ENCODE data around the gene PRRC2C. TPM values are rescaled to one million over a fixed set of nuclear protein-coding genes. Genes with fewer than 3 reads are reported as not detected.

PRRC2C gene
- total and polyA plus RNA-seq, 4 donors: 13.6 to 41.9 (median 34.4) TPM

GRCh38 chr1:171472183-171472647 lies 13.1 kb upstream of the PRRC2C start:
- Histone ChIP-seq H3K27me3 (ENCODE audit: control insufficient read depth in 4 of 4, insufficient read depth in 4 of 4, low read length in 3 of 4) (no peaks in the 10 kb centered on the region), H3K4me1 (ENCODE audit: control insufficient read depth in 4 of 4, insufficient read depth in 4 of 4, low read length in 3 of 4) (no peaks in the 10 kb centered on the region), H3K9ac (ENCODE audit: low read depth in 1 of 2, low read length in 2 of 2) (no peak overlapping the region), H3K9me3 (ENCODE audit: control insufficient read depth in 4 of 4, low read length in 3 of 4) (no peaks in the 10 kb centered on the region), H3K4me3 (ENCODE audit: low read depth in 1 of 3, low read length in 3 of 3) (no peak overlapping the region), H3K27ac (ENCODE audit: low read depth in 1 of 2, low read length in 2 of 2) (no peak overlapping the region), H3K36me3 (ENCODE audit: control insufficient read depth in 4 of 4, insufficient read depth in 3 of 4, low read depth in 1 of 4, low read length in 3 of 4) (no peaks in the 10 kb centered on the region)
- TF ChIP-seq RAD21 (IDR thresholded peaks at IDR 0.05) (no peak), HNF4A (conservative IDR thresholded peaks at IDR 0.05) (no peak), GABPA (IDR thresholded peaks at IDR 0.05 in 1 of 2, conservative IDR thresholded peaks at IDR 0.05 in 1 of 2) (no peak), RXRA (IDR thresholded peaks at IDR 0.05) (no peak)
- 93% methylated on average over 7 of the region's 7 CpGs for WGBS
- DNase-seq (ENCODE audit: low spot score): no peak

GRCh38 chr1:171476829-171477228 lies 8.5 kb upstream of the PRRC2C start:
- TF ChIP-seq FOXA1 (IDR thresholded peaks at IDR 0.05): no peak
- no peak for TF ChIP-seq NR2F2 (IDR thresholded peaks at IDR 0.05)
- no peak for TF ChIP-seq YY1 (IDR thresholded peaks at IDR 0.05)
- WGBS: 91% methylated on average over 1 of the region's 1 CpG
- Histone ChIP-seq H3K9ac (ENCODE audit: low read depth in 1 of 2, low read length in 2 of 2) (no peak overlapping the region), H3K36me3 (ENCODE audit: control insufficient read depth in 4 of 4, insufficient read depth in 3 of 4, low read depth in 1 of 4, low read length in 3 of 4) (no peaks in the 10 kb centered on the region), H3K4me3 (ENCODE audit: low read depth in 1 of 3, low read length in 3 of 3) (no peak overlapping the region), H3K27me3 (ENCODE audit: control insufficient read depth in 4 of 4, insufficient read depth in 4 of 4, low read length in 3 of 4) (no peaks in the 10 kb centered on the region), H3K27ac (ENCODE audit: low read depth in 1 of 2, low read length in 2 of 2) (no peak overlapping the region), H3K9me3 (ENCODE audit: control insufficient read depth in 4 of 4, low read length in 3 of 4) (no peaks in the 10 kb centered on the region), H3K4me1 (ENCODE audit: control insufficient read depth in 4 of 4, insufficient read depth in 4 of 4, low read length in 3 of 4) (no peaks in the 10 kb centered on the region)
- DNase-seq (ENCODE audit: low spot score): no peak

GRCh38 chr1:171477804-171478203 lies 7.5 kb upstream of the PRRC2C start:
- no peak for DNase-seq (ENCODE audit: low spot score)
- TF ChIP-seq FOXA1 (IDR thresholded peaks at IDR 0.05) (no peak), EGR1 (IDR thresholded peaks at IDR 0.05; ENCODE audit: low read depth in 2 of 2) (no peak), RXRA (IDR thresholded peaks at IDR 0.05) (no peak), REST (IDR thresholded peaks at IDR 0.05) (no peak), RAD21 (IDR thresholded peaks at IDR 0.05) (no peak), ZBTB33 (IDR thresholded peaks at IDR 0.05) (no peak), NR2F2 (IDR thresholded peaks at IDR 0.05) (no peak), CTCF (IDR thresholded peaks at IDR 0.05; ENCODE audit: low read depth, low read length, missing input control) (no peak), GABPA (IDR thresholded peaks at IDR 0.05 in 1 of 2, conservative IDR thresholded peaks at IDR 0.05 in 1 of 2) (no peak), YY1 (IDR thresholded peaks at IDR 0.05) (no peak), JUND (IDR thresholded peaks at IDR 0.05) (no peak), HNF4A (conservative IDR thresholded peaks at IDR 0.05) (no peak), ATF3 (IDR thresholded peaks at IDR 0.05) (no peak), MAX (IDR thresholded peaks at IDR 0.05) (no peak), TAF1 (conservative IDR thresholded peaks at IDR 0.05) (no peak), HNF4G (IDR thresholded peaks at IDR 0.05) (no peak), SP1 (IDR thresholded peaks at IDR 0.05) (no peak), FOXA2 (IDR thresholded peaks at IDR 0.05) (no peak)
- Histone ChIP-seq H3K27ac (ENCODE audit: low read depth in 1 of 2, low read length in 2 of 2) (no peak overlapping the region), H3K4me3 (ENCODE audit: low read depth in 1 of 3, low read length in 3 of 3) (no peak overlapping the region), H3K27me3 (ENCODE audit: control insufficient read depth in 4 of 4, insufficient read depth in 4 of 4, low read length in 3 of 4) (no peaks in the 10 kb centered on the region), H3K9ac (ENCODE audit: low read depth in 1 of 2, low read length in 2 of 2) (no peak overlapping the region), H3K4me1 (ENCODE audit: control insufficient read depth in 4 of 4, insufficient read depth in 4 of 4, low read length in 3 of 4) (no peaks in the 10 kb centered on the region), H3K36me3 (ENCODE audit: control insufficient read depth in 4 of 4, insufficient read depth in 3 of 4, low read depth in 1 of 4, low read length in 3 of 4) (no peaks in the 10 kb centered on the region), H3K9me3 (ENCODE audit: control insufficient read depth in 4 of 4, low read length in 3 of 4) (no peaks in the 10 kb centered on the region)
- 65% methylated on average over 1 of the region's 1 CpG for WGBS

Measured in liver (tissue), 9 donors.